HPDE6-E6E7 (cell line): ENCODE results near the gene CHRM2.

Source experiments
- DNase-seq: peaks from one replicate; pipeline ENCODE4 v3.0.0; 2011; ENCODE audit warnings: missing footprints; ENCODE audit errors: extremely low spot score

The CHRM2 gene

GRCh38 chr7:137025469-137026175 lies 157.2 kb downstream of the CHRM2 start:
- DNase-seq = no peak

GRCh38 chr7:137026176-137026500 lies 157.7 kb downstream of the CHRM2 start:
- DNase-seq = no peak

GRCh38 chr7:137032436-137032835 lies 164.0 kb downstream of the CHRM2 start:
- DNase-seq = no peak

- no peak for DNase-seq
Observed at GRCh38 chr7:137036768-137037167, 168.3 kb downstream of the CHRM2 start.

- DNase-seq = no peak
Observed at GRCh38 chr7:137038706-137039105, 170.3 kb downstream of the CHRM2 start.

GRCh38 chr7:137040745-137041144 lies 172.3 kb downstream of the CHRM2 start:
- DNase-seq = no peak

- DNase-seq = no peak
Observed at GRCh38 chr7:137045573-137045972, 177.1 kb downstream of the CHRM2 start.

- DNase-seq = no peak
Observed at GRCh38 chr7:137069249-137069963, 201.0 kb downstream of the CHRM2 start.
